HEK293T (cell line): ENCODE measurements around the gene RNPEP.

Source experiments
- BHLHE40 ChIP-seq: fragments of 450-650 bp; IDR thresholded peaks from 2 replicates; pipeline ENCODE4 v1.6.1; 2016; ENCODE audit warnings: mild to moderate bottlenecking, moderate library complexity, borderline replicate concordance
- CTBP1 ChIP-seq: fragments of 450-650 bp; IDR thresholded peaks from 2 replicates; pipeline ENCODE4 v1.6.1; 2016; ENCODE audit warnings: borderline replicate concordance
- ELF4 ChIP-seq: fragments of 450-650 bp; IDR thresholded peaks from 2 replicates; pipeline ENCODE4 v1.6.1; 2017; ENCODE audit warnings: antibody characterized with exemption
- FOXA1 ChIP-seq: fragments of 450-650 bp; IDR thresholded peaks from 2 replicates; pipeline ENCODE4 v1.6.1; 2016; ENCODE audit warnings: mild to moderate bottlenecking
- FOXK2 ChIP-seq: fragments of 450-650 bp; IDR thresholded peaks from 2 replicates; pipeline ENCODE4 v1.6.1; 2016; ENCODE audit warnings: mild to moderate bottlenecking
- FOXM1 ChIP-seq: fragments of 450-650 bp; IDR thresholded peaks from 2 replicates; pipeline ENCODE4 v1.6.1; 2017; ENCODE audit warnings: mild to moderate bottlenecking, borderline replicate concordance
- L3MBTL2 ChIP-seq: fragments of 450-650 bp; conservative IDR thresholded peaks from 2 replicates; pipeline ENCODE4 v1.6.1; 2016; ENCODE audit warnings: mild to moderate bottlenecking
- SP1 ChIP-seq: fragments of 450-650 bp; IDR thresholded peaks from 2 replicates; pipeline ENCODE4 v1.6.1; 2017
- SUZ12 ChIP-seq: fragments of 450-650 bp; IDR thresholded peaks from 2 replicates; pipeline ENCODE4 v1.6.1; 2016; ENCODE audit warnings: mild to moderate bottlenecking
- TARDBP ChIP-seq: fragments of 450-650 bp; IDR thresholded peaks from 2 replicates; pipeline ENCODE4 v1.6.1; 2016
- TF ChIP-seq, protein P1 (sequence below): fragments of 450-650 bp; IDR thresholded peaks from 2 replicates; pipeline ENCODE4 v1.6.1; 2016

DNA sequence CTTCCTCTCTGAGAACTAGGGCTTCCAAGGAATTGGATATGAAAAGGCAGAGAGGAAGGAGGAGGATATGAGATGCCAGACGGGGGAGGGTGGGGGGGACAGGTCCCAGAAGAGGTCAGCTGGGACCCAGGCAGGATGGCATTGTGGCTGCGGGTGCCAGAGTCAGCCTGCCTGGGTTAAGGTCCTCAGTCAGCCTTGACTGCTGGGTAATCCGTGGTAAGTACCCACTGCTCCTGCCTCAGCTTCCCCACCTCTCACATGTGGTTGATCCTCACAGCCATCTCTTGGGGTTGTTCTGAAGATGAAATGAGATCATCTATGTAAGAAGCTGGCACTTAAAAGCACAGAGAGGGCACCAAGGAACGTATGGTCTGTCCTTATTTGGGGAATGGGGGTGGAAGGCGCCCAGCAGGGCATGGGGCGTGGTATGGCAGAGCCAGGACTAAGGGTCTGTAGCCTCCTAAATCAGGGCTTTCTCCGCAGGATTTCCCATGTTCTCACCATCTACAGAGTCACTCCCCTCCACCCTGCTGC lies 51.8 kb downstream of the RNPEP start:
- TF ChIP-seq ELF4 (no peak), SP1 (no peak), BHLHE40 (no peak), CTBP1 (no peak), FOXM1 (no peak), FOXA1 (no peak), TARDBP (no peak), SUZ12 (no peak), L3MBTL2 (no peak), FOXK2 (no peak)
- TF ChIP-seq, protein P1, sequence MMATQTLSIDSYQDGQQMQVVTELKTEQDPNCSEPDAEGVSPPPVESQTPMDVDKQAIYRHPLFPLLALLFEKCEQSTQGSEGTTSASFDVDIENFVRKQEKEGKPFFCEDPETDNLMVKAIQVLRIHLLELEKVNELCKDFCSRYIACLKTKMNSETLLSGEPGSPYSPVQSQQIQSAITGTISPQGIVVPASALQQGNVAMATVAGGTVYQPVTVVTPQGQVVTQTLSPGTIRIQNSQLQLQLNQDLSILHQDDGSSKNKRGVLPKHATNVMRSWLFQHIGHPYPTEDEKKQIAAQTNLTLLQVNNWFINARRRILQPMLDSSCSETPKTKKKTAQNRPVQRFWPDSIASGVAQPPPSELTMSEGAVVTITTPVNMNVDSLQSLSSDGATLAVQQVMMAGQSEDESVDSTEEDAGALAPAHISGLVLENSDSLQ: no peak
